ENCODE measurements around the gene DIDO1.

- TF ChIP-seq, protein P1, sequence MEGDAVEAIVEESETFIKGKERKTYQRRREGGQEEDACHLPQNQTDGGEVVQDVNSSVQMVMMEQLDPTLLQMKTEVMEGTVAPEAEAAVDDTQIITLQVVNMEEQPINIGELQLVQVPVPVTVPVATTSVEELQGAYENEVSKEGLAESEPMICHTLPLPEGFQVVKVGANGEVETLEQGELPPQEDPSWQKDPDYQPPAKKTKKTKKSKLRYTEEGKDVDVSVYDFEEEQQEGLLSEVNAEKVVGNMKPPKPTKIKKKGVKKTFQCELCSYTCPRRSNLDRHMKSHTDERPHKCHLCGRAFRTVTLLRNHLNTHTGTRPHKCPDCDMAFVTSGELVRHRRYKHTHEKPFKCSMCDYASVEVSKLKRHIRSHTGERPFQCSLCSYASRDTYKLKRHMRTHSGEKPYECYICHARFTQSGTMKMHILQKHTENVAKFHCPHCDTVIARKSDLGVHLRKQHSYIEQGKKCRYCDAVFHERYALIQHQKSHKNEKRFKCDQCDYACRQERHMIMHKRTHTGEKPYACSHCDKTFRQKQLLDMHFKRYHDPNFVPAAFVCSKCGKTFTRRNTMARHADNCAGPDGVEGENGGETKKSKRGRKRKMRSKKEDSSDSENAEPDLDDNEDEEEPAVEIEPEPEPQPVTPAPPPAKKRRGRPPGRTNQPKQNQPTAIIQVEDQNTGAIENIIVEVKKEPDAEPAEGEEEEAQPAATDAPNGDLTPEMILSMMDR (IDR thresholded peaks at IDR 0.05; ENCODE audit: low read depth, low read length): no peak
- no peak for TF ChIP-seq EZH2phosphoT487 (IDR thresholded peaks at IDR 0.05; ENCODE audit: low read depth)
Measured at GRCh38 chr20:62910777-62911497, 15.4 kb downstream of the DIDO1 start.
